Measurements from ENCODE around the gene TPST2.

The TPST2 gene

GRCh38 chr22:26589367-26589844 is 526 bp downstream of the TPST2 start:
- peak; percentile 23 to 25 for DNase-seq (ENCODE audit: low read depth in 2 of 2)
- TF ChIP-seq CTCF (IDR thresholded peaks at IDR 0.05; ENCODE audit: low read depth, low read length), result no peak
- H3K4me3 ChIP-seq (replicated peaks in 1 of 2; ENCODE audit: low read depth in 2 of 2, low read length in 2 of 2), result peak overlapping the region; percentile 77 to 80

GRCh38 chr22:26588729-26589366 is 1.1 kb downstream of the TPST2 start:
- TF ChIP-seq CTCF (IDR thresholded peaks at IDR 0.05; ENCODE audit: low read depth, low read length), result no peak
- peak overlapping the region; percentile 77 to 80 for H3K4me3 ChIP-seq (replicated peaks in 1 of 2; ENCODE audit: low read depth in 2 of 2, low read length in 2 of 2)
- no peak for DNase-seq (ENCODE audit: low read depth in 2 of 2)

- H3K4me3 ChIP-seq (replicated peaks in 1 of 2; ENCODE audit: low read depth in 2 of 2, low read length in 2 of 2), result no peak overlapping the region
- no peak for TF ChIP-seq CTCF (IDR thresholded peaks at IDR 0.05; ENCODE audit: low read depth, low read length)
- DNase-seq (ENCODE audit: low read depth in 2 of 2), result peak; percentile 34 to 63
Measured at GRCh38 chr22:26587991-26588613, 1.8 kb downstream of the TPST2 start.

- H3K4me3 ChIP-seq (replicated peaks in 1 of 2; ENCODE audit: low read depth in 2 of 2, low read length in 2 of 2), result no peak overlapping the region
- no peak for TF ChIP-seq CTCF (IDR thresholded peaks at IDR 0.05; ENCODE audit: low read depth, low read length)
- peak in 1 of 2 donors; percentile 54 for DNase-seq (ENCODE audit: low read depth in 2 of 2)
Measured at GRCh38 chr22:26586556-26587325, 3.2 kb downstream of the TPST2 start.

GRCh38 chr22:26585104-26585790 is 4.7 kb downstream of the TPST2 start:
- peak; percentile 66 to 84 for DNase-seq (ENCODE audit: low read depth in 2 of 2)
- H3K4me3 ChIP-seq (replicated peaks in 1 of 2; ENCODE audit: low read depth in 2 of 2, low read length in 2 of 2), result no peak overlapping the region
- peak; percentile 6 for TF ChIP-seq CTCF (IDR thresholded peaks at IDR 0.05; ENCODE audit: low read depth, low read length)

GRCh38 chr22:26584010-26584409 is 5.9 kb downstream of the TPST2 start:
- DNase-seq (ENCODE audit: low read depth in 2 of 2), result no peak
- no peak for TF ChIP-seq CTCF (IDR thresholded peaks at IDR 0.05; ENCODE audit: low read depth, low read length)
- H3K4me3 ChIP-seq (replicated peaks in 1 of 2; ENCODE audit: low read depth in 2 of 2, low read length in 2 of 2), result no peak overlapping the region
